Endothelial cell of umbilical vein (primary cell): ENCODE measurements around the gene RNF113B. TPM values are rescaled to one million over a fixed set of nuclear protein-coding genes. Genes with fewer than 3 reads are reported as not detected.
A peak's percentile ranks its signal among the peaks of the same experiment; 100 is the strongest.

Source experiments
- BruUV-seq: library from RNA; stranded (reverse); fragments of 400-500 nt; replicated peaks from 2 replicates; lab custom pipeline; 2021; lab: Mats Ljungman, UMichigan
- CTCF ChIA-PET: fragments of 300-600, 350-600 bp; sonication (Branson Sonifier 250); formaldehyde crosslinking; loops from one replicate; lab custom pipeline; 2021; ENCODE audit warnings: antibody characterized with exemption, inconsistent platforms; lab: Charles Lee
- POLR2A ChIA-PET: fragments of 300-600, 350-600 bp; sonication (Branson Sonifier 250); formaldehyde crosslinking; loops from one replicate; lab custom pipeline; 2021; ENCODE audit warnings: antibody characterized with exemption, inconsistent platforms; lab: Charles Lee
- DNase-seq: peaks from one replicate; pipeline ENCODE4 v3.0.0-alpha.2; 2011; ENCODE audit warnings: low read depth, low spot score
- FAIRE-seq: peaks from 2 replicates; lab custom pipeline; 2011; peaks lifted over from hg19 to GRCh38; lab: Jason Lieb, UNC
- H2AFZ ChIP-seq: 2 replicates; pipeline ENCODE4 v1.6.0; 2012; ENCODE audit warnings: low read depth, low read length, control low read depth, inconsistent platforms
- H3K27ac ChIP-seq: 2 replicates; pipeline ENCODE4 v1.5.1; 2011; ENCODE audit warnings: low read depth, mild to moderate bottlenecking, control low read depth, low read length, moderate library complexity; ENCODE audit not compliant: insufficient read depth
- H3K27me3 ChIP-seq, 2 experiments: 2 replicates each; pipeline versions ENCODE4 v1.6.0 to v1.6.1; 2011; ENCODE audit warnings: low read length in 2 of 2, mixed read lengths in 1 of 2; ENCODE audit not compliant: control insufficient read depth in 2 of 2, insufficient read depth in 2 of 2
- H3K36me3 ChIP-seq, 2 experiments: 2 replicates in 1 of 2; 3 replicates in 1 of 2; pipeline ENCODE4 v1.5.1; 2011; ENCODE audit warnings: low read length in 2 of 2, mild to moderate bottlenecking in 1 of 2, moderate library complexity in 1 of 2; ENCODE audit not compliant: control insufficient read depth in 2 of 2, insufficient read depth in 2 of 2; ENCODE audit errors: extremely low read depth in 1 of 2
- H3K4me1 ChIP-seq: 3 replicates; pipeline ENCODE4 v1.5.1; 2011; ENCODE audit warnings: mild to moderate bottlenecking, low read length; ENCODE audit not compliant: control insufficient read depth, insufficient read depth; ENCODE audit errors: extremely low read depth
- H3K4me2 ChIP-seq: 2 replicates; pipeline ENCODE4 v1.6.1; 2011; ENCODE audit warnings: low read length, control low read depth, mixed read lengths; ENCODE audit not compliant: insufficient read depth
- H3K4me3 ChIP-seq, 3 experiments: fragments of 200-600 bp in 1 of 3; sonication (generic), shearing (Covaris generic) in 1 of 3; replicated peaks in 1 of 3; 2 replicates each; pipeline ENCODE4 v1.5.1; 2011 to 2016; ENCODE audit warnings: control low read depth in 3 of 3, low read length in 3 of 3, mild to moderate bottlenecking in 2 of 3, inconsistent platforms in 1 of 3, low read depth in 1 of 3, moderate library complexity in 1 of 3; ENCODE audit not compliant: insufficient read depth in 1 of 3
- H3K79me2 ChIP-seq: 2 replicates; pipeline ENCODE4 v1.6.0; 2012; ENCODE audit warnings: low read length, inconsistent platforms; ENCODE audit not compliant: control insufficient read depth, insufficient read depth
- H3K9ac ChIP-seq: replicated peaks from 2 replicates; pipeline ENCODE3; 2011; ENCODE audit warnings: low read length, control low read depth; ENCODE audit not compliant: insufficient read depth; ENCODE audit errors: extremely low read depth
- H3K9me1 ChIP-seq: replicated peaks from 3 replicates; pipeline ENCODE4 v1.6.0; 2011; ENCODE audit warnings: mild to moderate bottlenecking, low read length; ENCODE audit not compliant: control insufficient read depth, insufficient read depth; ENCODE audit errors: extremely low read depth
- H3K9me3 ChIP-seq: replicated peaks from 2 replicates; pipeline ENCODE4 v1.5.1; 2012; ENCODE audit warnings: low read length, inconsistent platforms; ENCODE audit not compliant: control insufficient read depth, insufficient read depth
- H4K20me1 ChIP-seq: replicated peaks from 2 replicates; pipeline ENCODE3; 2011; ENCODE audit warnings: mild to moderate bottlenecking, low read length; ENCODE audit not compliant: control insufficient read depth, insufficient read depth; ENCODE audit errors: extremely low read depth
- EZH2 ChIP-seq: IDR thresholded peaks from 2 replicates; pipeline ENCODE4 v1.6.1; 2012; ENCODE audit warnings: borderline replicate concordance, low read depth, mild to moderate bottlenecking, moderate library complexity, low read length, inconsistent platforms; ENCODE audit not compliant: severe bottlenecking
- FOS ChIP-seq: IDR thresholded peaks from 2 replicates; pipeline ENCODE4 v1.6.1; 2011; ENCODE audit warnings: mild to moderate bottlenecking, low read length, moderate library complexity, borderline replicate concordance; ENCODE audit not compliant: insufficient read depth
- POLR2A ChIP-seq: IDR thresholded peaks from 2 replicates; pipeline ENCODE4 v1.6.1; 2012; ENCODE audit warnings: low read depth, mild to moderate bottlenecking, control low read depth, low read length
- dilution Hi-C: fragments of 300-500 bp; cut with MboI; formaldehyde crosslinking; loops from one replicate; pipeline ENCODE4 v1.15.0; 2019; ENCODE audit warnings: low sequenced_read_pairs; ENCODE audit not compliant: extremely low pct_ligation_motif_present
- intact Hi-C: fragments of 100-400 bp; cut with micrococcal nuclease; formaldehyde crosslinking; loops from one replicate; pipeline ENCODE4 v1.10.0; 2022
- polyA plus RNA-seq, 4 experiments: library from polyadenylated mRNA; depleted of rRNA in 3 of 4; stranded (reverse) in 3 of 4; unstranded in 1 of 4; fragments of >200 nt; gene quantifications; 2 replicates each; pipeline versions ENCODE4 v1.2.1 to v1.2.3, GENCODE V29; 2011 to 2012; ENCODE audit warnings: missing spikeins in 1 of 4
- total RNA-seq: library from RNA; stranded (reverse); gene quantifications from 2 replicates; pipeline ENCODE4 v1.2.3, GENCODE V29; 2021
- TF ChIP-seq, protein P1 (sequence below): IDR thresholded peaks from 2 replicates; pipeline ENCODE4 v1.6.1; 2011; ENCODE audit not compliant: insufficient read depth, insufficient read length
- TF ChIP-seq, protein P2 (sequence below), 2 donors: IDR thresholded peaks; 1 replicate in 1 of 2; 2 replicates in 1 of 2; pipeline ENCODE4 v1.5.1; 2011; ENCODE audit warnings: low read length in 2 of 2, mild to moderate bottlenecking in 2 of 2, moderate library complexity in 2 of 2, control low read depth in 1 of 2, inconsistent platforms in 1 of 2, low read depth in 1 of 2; ENCODE audit not compliant: insufficient read depth in 1 of 2; ENCODE audit errors: extremely low read depth in 1 of 2

RNF113B gene
- total and polyA plus RNA-seq, 2 donors (not counting 3 experiments of a cell fraction or from before 2014, with no cell fraction given) = not detected

DNA sequence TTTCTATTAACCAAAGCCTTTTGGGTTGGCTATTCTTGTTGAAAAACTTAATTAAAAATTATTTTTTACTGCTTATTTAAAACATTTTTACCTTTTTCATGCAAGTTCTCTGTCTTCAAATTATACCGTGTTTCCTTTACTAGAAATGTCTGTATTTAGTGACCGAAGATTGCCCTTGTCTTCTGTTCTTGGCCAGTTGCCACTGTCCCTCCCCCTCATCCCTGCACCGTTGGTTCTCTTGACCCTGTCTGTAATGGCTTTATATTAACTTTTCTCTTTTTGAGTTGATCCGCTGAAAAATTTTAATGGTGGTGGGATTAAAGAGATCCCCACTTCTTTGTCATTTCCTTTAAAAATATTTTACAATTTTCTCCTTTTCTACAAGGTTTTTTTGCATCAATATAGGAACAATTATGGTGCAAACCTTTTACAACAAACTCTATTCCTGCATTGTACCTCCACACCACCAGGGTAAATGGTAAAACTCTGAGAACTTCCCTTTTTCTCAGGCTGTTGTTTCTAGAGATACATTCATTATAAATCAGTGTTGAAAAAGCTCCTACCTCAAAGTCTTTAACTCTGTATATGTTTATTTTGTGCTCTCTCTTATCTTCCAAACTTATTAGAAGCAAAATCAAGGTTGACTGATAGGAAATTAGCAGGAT lies 12.9 kb upstream of the RNF113B start:
- H4K20me1 ChIP-seq = peaks cover 3% of the 10 kb centered on the region
- CTCF ChIA-PET = interaction anchor here (0.7 to 1.2 kb wide), 2 partner anchors 17 to 49 kb away, joined by 3 read pairs; no protein-coding TSS in a partner anchor
- no peak overlapping the region for H3K27ac ChIP-seq
- intact Hi-C loops = no loop called here
- H2AFZ ChIP-seq = no peak overlapping the region
- POLR2A ChIA-PET = no interaction called here
- TF ChIP-seq POLR2A (no peak), FOS (no peak), EZH2 (no peak)
- TF ChIP-seq, protein P1, sequence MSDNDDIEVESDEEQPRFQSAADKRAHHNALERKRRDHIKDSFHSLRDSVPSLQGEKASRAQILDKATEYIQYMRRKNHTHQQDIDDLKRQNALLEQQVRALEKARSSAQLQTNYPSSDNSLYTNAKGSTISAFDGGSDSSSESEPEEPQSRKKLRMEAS = no peak
- TF ChIP-seq, protein P2, sequence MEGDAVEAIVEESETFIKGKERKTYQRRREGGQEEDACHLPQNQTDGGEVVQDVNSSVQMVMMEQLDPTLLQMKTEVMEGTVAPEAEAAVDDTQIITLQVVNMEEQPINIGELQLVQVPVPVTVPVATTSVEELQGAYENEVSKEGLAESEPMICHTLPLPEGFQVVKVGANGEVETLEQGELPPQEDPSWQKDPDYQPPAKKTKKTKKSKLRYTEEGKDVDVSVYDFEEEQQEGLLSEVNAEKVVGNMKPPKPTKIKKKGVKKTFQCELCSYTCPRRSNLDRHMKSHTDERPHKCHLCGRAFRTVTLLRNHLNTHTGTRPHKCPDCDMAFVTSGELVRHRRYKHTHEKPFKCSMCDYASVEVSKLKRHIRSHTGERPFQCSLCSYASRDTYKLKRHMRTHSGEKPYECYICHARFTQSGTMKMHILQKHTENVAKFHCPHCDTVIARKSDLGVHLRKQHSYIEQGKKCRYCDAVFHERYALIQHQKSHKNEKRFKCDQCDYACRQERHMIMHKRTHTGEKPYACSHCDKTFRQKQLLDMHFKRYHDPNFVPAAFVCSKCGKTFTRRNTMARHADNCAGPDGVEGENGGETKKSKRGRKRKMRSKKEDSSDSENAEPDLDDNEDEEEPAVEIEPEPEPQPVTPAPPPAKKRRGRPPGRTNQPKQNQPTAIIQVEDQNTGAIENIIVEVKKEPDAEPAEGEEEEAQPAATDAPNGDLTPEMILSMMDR (IDR thresholded peaks at IDR 0.05; ENCODE audit: extremely low read depth in 1 of 2, insufficient read depth in 1 of 2, low read depth in 1 of 2, low read length in 2 of 2) = no peak
- no peaks in the 10 kb centered on the region for H3K9me1 ChIP-seq
- no peaks in the 10 kb centered on the region for H3K27me3 ChIP-seq
- peak; percentile 23 for DNase-seq
- BruUV-seq = no TSS peak
- no peak overlapping the region for H3K4me3 ChIP-seq
- FAIRE-seq = no peak
- no peak overlapping the region for H3K9ac ChIP-seq
- no peaks in the 10 kb centered on the region for H3K9me3 ChIP-seq
- no peaks in the 10 kb centered on the region for H3K36me3 ChIP-seq
- H3K79me2 ChIP-seq = peaks cover 8% of the 10 kb centered on the region
- dilution Hi-C loops = no loop called here
- no peak overlapping the region for H3K4me2 ChIP-seq
- H3K4me1 ChIP-seq = no peaks in the 10 kb centered on the region
